ENCODE measurements around the gene RABGAP1L. TPM values are rescaled to one million over a fixed set of nuclear protein-coding genes. Genes with fewer than 3 reads are reported as not detected.

The RABGAP1L gene
- total RNA-seq, 1 experiment from 2014 or later: 29.3 TPM

DNA sequence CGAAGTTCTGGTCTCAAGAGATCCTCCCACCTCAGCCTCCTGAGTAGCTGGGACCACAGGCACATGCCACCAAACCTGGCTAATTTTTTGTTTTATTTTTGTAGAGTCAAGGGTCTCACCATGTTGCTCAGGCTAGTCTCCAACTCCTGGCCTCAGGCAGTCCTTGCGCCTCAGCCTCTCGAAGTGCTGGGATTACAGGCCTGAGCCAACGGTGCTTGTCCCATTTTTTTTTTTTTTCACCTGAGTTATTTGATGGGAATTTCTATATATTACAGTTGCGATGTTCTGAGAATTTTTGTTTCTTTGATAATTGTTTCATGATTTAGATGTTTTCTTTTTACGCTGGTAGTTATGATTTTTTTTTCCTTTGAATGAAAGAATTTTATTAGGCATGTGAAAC is 2.5 kb downstream of the RABGAP1L start:
- Histone ChIP-seq H3K27me3 (ENCODE audit: insufficient read depth, low read length) (no peaks in the 10 kb centered on the region), H3K4me3 (replicated peaks in 1 of 2; ENCODE audit: low read depth in 1 of 2, low read length in 2 of 2) (no peak overlapping the region), H3K4me2 (ENCODE audit: low read length) (no peak overlapping the region), H3K4me1 (ENCODE audit: control insufficient read depth in 1 of 2, insufficient read depth in 2 of 2, low read length in 2 of 2) (peaks cover 5 to 16% of the 10 kb centered on the region in 2 experiments; a peak in 3 of 4 replicates), H4K20me1 (ENCODE audit: insufficient read depth) (no peaks in the 10 kb centered on the region), H3K9ac (ENCODE audit: low read length) (no peak overlapping the region), H3K36me3 (ENCODE audit: control insufficient read depth in 1 of 2, insufficient read depth in 2 of 2, low read length in 2 of 2) (no peaks in the 10 kb centered on the region), H3K79me2 (ENCODE audit: insufficient read depth, low read length) (peaks cover 52% of the 10 kb centered on the region), H2AFZ (ENCODE audit: low read depth, low read length, poor library complexity, severe bottlenecking) (no peak overlapping the region), H3K9me2 (ENCODE audit: insufficient read depth) (no peaks in the 10 kb centered on the region), H3K27ac (ENCODE audit: low read depth, low read length) (no peak overlapping the region), H3K9me3 (ENCODE audit: control insufficient read depth in 1 of 2, insufficient read depth in 1 of 2, low read depth in 1 of 2, low read length in 2 of 2) (no peaks in the 10 kb centered on the region)
- BruUV-seq (replicated peaks): no TSS peak
- ATAC-seq: no peak
- CTCF ChIA-PET: no interaction called here
- TF ChIP-seq EZH2 (IDR thresholded peaks at IDR 0.05) (no peak), EZH2phosphoT487 (IDR thresholded peaks at IDR 0.05; ENCODE audit: borderline replicate concordance) (no peak), ZNF274 (IDR thresholded peaks at IDR 0.05; ENCODE audit: low read depth, low read length) (no peak), SRF (IDR thresholded peaks at IDR 0.05; ENCODE audit: low read depth) (no peak), RAD21 (IDR thresholded peaks at IDR 0.05; ENCODE audit: low read depth) (no peak), JUND (IDR thresholded peaks at IDR 0.05) (no peak), CBX3 (IDR thresholded peaks at IDR 0.05; ENCODE audit: low read depth) (no peak), FOSL1 (IDR thresholded peaks at IDR 0.05; ENCODE audit: low read depth) (no peak), EGR1 (IDR thresholded peaks at IDR 0.05; ENCODE audit: low read depth) (no peak), POLR2A (IDR thresholded peaks at IDR 0.05; ENCODE audit: borderline replicate concordance, extremely low read depth, insufficient read depth, insufficient read length) (no peak), TCF7L2 (IDR thresholded peaks at IDR 0.05; ENCODE audit: borderline replicate concordance, extremely low read depth, insufficient read depth, insufficient read length) (no peak), ZFX (IDR thresholded peaks at IDR 0.05) (no peak), ELF1 (IDR thresholded peaks at IDR 0.05; ENCODE audit: borderline replicate concordance, low read depth) (no peak), POLR2AphosphoS5 (IDR thresholded peaks at IDR 0.05; ENCODE audit: low read depth, low read length) (no peak), SP1 (IDR thresholded peaks at IDR 0.05; ENCODE audit: low read depth) (no peak), CEBPB (IDR thresholded peaks at IDR 0.05; ENCODE audit: low read depth) (no peak), ATF3 (IDR thresholded peaks at IDR 0.05) (no peak)
- TF ChIP-seq, protein P1, sequence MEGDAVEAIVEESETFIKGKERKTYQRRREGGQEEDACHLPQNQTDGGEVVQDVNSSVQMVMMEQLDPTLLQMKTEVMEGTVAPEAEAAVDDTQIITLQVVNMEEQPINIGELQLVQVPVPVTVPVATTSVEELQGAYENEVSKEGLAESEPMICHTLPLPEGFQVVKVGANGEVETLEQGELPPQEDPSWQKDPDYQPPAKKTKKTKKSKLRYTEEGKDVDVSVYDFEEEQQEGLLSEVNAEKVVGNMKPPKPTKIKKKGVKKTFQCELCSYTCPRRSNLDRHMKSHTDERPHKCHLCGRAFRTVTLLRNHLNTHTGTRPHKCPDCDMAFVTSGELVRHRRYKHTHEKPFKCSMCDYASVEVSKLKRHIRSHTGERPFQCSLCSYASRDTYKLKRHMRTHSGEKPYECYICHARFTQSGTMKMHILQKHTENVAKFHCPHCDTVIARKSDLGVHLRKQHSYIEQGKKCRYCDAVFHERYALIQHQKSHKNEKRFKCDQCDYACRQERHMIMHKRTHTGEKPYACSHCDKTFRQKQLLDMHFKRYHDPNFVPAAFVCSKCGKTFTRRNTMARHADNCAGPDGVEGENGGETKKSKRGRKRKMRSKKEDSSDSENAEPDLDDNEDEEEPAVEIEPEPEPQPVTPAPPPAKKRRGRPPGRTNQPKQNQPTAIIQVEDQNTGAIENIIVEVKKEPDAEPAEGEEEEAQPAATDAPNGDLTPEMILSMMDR (IDR thresholded peaks at IDR 0.05 in 2 of 3, conservative IDR thresholded peaks at IDR 0.05 in 1 of 3; ENCODE audit: borderline replicate concordance in 1 of 3, insufficient read depth in 1 of 3, low read depth in 2 of 3, low read length in 2 of 3): no peak
- TF ChIP-seq, protein P2, sequence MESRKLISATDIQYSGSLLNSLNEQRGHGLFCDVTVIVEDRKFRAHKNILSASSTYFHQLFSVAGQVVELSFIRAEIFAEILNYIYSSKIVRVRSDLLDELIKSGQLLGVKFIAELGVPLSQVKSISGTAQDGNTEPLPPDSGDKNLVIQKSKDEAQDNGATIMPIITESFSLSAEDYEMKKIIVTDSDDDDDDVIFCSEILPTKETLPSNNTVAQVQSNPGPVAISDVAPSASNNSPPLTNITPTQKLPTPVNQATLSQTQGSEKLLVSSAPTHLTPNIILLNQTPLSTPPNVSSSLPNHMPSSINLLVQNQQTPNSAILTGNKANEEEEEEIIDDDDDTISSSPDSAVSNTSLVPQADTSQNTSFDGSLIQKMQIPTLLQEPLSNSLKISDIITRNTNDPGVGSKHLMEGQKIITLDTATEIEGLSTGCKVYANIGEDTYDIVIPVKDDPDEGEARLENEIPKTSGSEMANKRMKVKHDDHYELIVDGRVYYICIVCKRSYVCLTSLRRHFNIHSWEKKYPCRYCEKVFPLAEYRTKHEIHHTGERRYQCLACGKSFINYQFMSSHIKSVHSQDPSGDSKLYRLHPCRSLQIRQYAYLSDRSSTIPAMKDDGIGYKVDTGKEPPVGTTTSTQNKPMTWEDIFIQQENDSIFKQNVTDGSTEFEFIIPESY (IDR thresholded peaks at IDR 0.05; ENCODE audit: extremely low read depth, insufficient replicate concordance, low read length): no peak
- TF ChIP-seq, protein P3, sequence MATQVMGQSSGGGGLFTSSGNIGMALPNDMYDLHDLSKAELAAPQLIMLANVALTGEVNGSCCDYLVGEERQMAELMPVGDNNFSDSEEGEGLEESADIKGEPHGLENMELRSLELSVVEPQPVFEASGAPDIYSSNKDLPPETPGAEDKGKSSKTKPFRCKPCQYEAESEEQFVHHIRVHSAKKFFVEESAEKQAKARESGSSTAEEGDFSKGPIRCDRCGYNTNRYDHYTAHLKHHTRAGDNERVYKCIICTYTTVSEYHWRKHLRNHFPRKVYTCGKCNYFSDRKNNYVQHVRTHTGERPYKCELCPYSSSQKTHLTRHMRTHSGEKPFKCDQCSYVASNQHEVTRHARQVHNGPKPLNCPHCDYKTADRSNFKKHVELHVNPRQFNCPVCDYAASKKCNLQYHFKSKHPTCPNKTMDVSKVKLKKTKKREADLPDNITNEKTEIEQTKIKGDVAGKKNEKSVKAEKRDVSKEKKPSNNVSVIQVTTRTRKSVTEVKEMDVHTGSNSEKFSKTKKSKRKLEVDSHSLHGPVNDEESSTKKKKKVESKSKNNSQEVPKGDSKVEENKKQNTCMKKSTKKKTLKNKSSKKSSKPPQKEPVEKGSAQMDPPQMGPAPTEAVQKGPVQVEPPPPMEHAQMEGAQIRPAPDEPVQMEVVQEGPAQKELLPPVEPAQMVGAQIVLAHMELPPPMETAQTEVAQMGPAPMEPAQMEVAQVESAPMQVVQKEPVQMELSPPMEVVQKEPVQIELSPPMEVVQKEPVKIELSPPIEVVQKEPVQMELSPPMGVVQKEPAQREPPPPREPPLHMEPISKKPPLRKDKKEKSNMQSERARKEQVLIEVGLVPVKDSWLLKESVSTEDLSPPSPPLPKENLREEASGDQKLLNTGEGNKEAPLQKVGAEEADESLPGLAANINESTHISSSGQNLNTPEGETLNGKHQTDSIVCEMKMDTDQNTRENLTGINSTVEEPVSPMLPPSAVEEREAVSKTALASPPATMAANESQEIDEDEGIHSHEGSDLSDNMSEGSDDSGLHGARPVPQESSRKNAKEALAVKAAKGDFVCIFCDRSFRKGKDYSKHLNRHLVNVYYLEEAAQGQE (IDR thresholded peaks at IDR 0.05; ENCODE audit: low read depth): no peak
- intact Hi-C loops (cut with micrococcal nuclease): no loop called here
- DNase-seq (ENCODE audit: low read depth, low spot score): no peak
- RAD21 ChIA-PET (ENCODE audit: low non-redundant PET in 1 of 2, low total read pairs in 2 of 2, uncharacterized antibody in 2 of 2, unreplicated experiment in 2 of 2): no interaction called here
- POLR2A ChIA-PET: no interaction called here

All from HCT116 (cell line).